ENCODE data around the gene ADGRD1.

Gene ADGRD1

DNA sequence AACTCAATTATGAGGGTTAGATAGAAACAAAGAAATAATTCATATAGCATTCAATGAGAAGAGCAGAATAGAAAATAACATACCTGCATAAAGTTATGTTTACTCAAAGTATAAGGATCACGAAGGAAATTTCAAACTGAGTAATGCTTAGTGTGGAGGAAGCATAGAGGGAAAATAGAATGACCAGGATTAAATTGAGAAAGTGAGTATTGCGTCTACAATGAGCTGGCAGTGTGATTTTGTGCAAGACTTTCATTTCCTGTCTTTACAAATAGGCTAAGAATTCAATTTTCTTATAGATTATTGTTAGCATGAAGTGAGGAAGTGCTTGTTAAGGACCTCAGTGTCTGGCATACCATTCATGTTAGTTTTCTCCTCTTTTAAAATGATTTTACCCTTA, 12.0 kb downstream of the ADGRD1 start:
- no peak for DNase-seq (ENCODE audit: low read depth in 2 of 3, low spot score in 1 of 3)

DNA sequence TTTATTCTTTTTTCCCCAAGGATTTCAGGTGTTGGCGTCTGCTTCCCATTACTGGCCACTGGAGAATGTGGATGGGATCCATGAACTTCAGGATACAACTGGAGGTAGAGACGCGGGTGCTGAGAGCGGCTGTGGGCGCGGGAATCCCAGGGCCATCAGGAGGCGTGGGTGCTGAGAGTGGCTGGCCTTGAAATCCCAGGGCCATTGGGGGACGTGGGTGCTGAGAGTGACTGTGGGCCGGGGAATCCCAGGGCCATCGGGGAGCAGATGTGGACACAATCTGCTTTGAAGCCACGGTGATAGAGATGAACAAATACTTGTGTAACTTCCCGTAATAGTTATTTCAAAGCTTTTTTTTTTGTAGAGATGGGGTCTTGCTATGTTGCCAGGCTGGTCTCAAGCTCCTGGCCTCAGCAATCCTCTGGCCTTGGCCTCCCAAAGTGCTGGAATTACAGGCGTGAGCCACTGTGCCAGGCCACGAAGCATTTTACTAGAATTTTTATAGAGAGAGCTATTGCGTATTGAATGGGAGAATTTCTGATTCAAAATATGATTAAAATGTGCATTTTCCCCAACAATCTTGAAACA, 12.8 kb downstream of the ADGRD1 start:
- no peak for DNase-seq (ENCODE audit: low read depth in 2 of 3, low spot score in 1 of 3)

DNA sequence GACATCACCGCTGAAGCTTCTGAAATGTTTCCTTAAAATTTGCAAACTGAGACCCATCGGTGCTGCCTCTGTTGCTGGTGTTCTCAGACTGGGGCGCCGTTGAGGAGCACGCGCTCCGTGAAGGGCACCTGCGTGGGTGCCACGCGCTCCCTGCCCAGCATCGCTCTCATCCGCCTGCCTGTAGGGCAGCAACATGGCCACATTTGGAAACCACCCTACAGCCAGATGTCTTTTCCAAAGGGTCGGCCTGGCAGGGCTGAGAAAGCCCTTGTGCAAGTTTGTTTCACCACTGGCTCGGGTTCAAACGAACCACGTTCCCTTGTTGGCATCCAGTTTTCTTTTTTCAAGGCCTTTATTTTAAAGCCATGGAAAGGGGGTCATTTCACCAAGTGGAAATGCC, 13.9 kb downstream of the ADGRD1 start:
- DNase-seq (ENCODE audit: low read depth in 2 of 3, low spot score in 1 of 3), result no peak

DNA sequence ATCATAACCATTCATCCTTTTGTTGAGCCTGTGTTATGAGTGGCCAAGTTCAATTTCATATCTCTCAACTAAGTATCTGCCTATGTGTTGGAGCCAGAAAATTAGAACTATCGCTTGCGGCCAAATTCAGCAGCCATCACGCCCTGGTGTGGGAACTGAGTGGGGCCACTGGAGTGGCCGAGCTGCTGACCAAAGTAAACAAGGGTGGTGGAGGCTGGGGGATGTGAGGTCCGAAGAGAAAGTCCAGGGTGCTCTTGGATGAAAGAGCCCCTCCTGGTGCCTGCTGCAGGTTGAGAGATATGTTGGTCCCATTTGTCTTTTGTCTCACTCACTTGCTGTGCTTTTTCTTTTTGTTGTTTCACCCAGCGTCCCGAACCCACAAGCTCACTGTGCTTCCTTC, 14.9 kb downstream of the ADGRD1 start:
- DNase-seq (ENCODE audit: low read depth in 2 of 3, low spot score in 1 of 3), result no peak

DNA sequence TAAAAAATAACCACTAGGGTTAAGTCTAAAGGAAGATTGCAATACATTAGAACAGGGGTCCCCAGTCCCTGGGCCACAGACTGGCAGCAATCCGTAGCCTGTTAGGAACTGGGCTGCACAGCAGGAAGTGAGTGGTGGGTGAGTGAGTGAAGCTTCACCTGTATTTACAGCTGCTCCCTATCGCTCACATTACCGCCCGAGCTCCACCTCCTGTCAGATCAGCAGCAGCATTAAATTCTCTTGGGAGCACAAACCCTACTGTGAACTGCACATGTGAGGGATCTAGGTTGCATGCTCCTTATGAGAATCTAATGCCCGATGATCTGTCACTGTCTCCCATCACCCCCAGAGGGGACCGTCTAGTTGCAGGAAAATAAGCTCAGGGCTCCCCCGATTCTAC, 15.5 kb downstream of the ADGRD1 start:
- DNase-seq (ENCODE audit: low read depth in 2 of 3, low spot score in 1 of 3), result no peak

DNA sequence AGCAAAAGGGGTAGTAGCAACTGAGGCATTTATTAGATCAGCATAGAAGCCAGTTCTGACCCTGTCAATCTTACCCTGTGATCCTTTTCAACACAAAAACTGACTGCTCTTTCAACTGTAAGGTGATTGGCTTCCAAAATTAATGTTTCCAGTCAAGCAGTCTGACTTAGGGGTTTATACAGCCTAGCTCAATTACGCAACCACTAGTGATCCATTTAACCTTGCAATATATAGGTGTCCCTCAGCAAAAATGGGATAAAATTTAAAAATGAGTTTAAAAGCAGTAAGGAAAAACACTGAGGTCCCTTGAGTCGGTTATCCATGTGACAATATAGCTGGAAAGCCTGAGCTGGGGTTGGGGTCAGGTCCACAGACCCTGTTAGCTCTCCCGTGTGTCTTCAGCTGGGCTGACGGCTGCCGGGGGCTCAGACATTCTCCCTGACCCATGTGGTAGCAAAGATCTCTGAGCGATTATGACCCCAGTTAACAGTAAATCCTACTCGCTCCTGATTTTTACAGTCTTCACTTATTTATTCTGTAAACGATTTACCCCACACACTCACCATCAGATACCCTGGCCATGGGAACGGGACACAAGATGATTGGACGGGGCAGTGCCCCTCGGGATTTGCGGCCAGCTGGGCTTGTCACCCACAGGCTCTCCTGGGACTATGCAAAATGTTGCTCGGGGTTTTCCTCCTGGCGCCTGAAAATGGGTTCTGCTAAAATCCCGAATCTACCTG, 16.6 kb downstream of the ADGRD1 start:
- DNase-seq (ENCODE audit: low read depth in 2 of 3, low spot score in 1 of 3), result no peak

DNA sequence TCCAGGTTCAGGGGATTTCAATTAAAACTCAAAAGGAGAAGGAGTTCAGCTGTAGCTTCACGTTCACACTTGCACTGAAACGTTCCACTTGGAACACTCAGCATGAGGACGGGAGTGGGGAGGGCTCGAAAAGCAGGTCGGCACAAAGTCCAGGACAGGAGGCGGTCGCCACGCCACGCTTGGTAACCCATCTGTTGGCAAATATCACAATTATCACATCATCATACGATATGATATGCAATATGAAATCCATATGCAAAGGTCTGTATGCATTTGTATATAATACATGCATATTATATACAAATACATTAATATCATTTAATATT, 17.2 kb downstream of the ADGRD1 start:
- no peak for DNase-seq (ENCODE audit: low read depth in 2 of 3, low spot score in 1 of 3)

DNA sequence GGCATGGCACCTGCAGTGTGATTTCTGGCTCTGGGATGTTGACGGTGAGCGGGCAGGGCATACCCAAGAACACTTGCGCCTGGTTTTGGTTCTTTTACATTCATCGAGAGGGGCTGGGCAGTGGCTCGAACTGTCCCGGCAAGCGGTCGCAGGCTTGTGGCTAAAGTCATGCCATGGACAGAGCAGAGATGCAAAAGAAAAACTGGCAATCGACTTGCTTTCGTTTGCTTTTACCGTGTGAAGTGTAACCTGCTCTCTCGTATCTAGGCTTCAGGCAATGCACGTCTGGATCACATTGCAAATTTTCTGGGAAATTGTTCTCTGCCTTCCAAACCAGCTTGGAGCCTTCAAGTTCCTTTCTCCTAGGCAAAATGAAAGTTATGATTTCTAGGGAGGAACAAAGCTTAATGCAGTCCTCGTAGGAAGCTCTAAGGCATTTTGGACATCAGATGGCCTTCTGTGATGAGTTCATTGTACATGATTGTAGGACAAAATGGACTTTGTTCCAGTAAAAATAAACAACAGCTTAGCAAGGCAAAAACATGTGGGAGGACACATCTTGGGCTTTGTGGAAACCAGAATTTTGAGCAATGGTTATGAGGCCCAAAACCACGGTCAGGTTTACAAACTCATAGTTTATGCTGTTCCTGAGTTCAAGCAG, 18.3 kb downstream of the ADGRD1 start:
- DNase-seq (ENCODE audit: low read depth in 2 of 3, low spot score in 1 of 3), result no peak

DNA sequence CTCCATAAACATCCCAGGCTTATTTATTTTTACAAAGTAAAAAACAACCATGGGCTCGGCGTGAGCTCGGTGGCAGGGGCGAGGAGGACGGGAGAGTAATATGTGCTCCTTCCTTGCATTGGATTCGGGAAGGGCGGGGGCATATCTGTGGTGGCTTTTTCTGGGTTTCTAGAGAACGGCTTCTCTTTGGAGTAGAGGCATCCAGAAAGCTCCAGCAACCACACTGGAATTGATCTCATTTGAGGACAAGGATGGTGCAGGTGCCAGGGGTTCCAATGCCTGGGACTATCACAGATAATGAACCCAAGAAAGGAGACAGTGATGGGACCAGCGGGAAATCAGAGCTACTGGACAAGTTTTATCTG, 18.9 kb downstream of the ADGRD1 start:
- no peak for DNase-seq (ENCODE audit: low read depth in 2 of 3, low spot score in 1 of 3)

DNA sequence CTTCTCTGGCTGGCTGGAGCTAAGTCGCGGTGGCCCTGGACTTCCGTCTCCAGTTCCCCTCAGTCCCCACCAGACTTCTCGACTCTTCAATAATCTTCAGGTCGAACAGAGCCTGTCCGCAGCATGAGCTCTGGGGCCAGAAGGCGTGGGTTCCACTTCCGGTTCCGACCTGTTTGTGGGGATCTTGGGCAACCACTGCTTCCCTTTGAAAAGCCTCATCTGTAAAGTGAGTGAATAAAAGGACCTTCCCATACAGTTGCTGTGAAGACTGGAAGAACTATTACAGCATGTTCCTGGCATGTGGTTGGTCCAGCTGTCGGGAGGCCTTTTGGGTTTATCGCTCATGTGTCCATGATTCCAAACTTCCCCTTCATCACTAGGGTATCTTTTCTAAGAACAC, 19.4 kb downstream of the ADGRD1 start:
- DNase-seq (ENCODE audit: low read depth in 2 of 3, low spot score in 1 of 3), result no peak

DNA sequence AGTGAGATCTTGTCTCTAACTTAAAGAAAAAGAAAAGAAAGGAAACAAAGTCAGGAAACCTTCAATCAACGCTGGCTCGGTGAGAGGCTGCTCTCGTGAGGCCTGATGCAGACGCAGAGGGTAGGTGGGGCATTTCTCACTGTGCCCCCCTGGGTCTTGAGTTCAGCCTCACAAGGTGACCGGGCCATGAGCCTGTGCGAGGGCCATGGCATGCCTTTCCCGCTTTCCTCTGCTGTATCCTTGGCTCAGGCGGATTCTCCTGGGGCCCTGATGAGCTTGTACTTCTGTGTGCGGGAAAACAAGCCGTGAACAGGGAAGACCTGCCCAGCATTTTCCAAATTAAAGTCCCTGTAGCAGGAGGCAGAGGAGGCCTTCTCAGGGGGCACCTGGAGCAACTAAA, 20.2 kb downstream of the ADGRD1 start:
- no peak for DNase-seq (ENCODE audit: low read depth in 2 of 3, low spot score in 1 of 3)

DNA sequence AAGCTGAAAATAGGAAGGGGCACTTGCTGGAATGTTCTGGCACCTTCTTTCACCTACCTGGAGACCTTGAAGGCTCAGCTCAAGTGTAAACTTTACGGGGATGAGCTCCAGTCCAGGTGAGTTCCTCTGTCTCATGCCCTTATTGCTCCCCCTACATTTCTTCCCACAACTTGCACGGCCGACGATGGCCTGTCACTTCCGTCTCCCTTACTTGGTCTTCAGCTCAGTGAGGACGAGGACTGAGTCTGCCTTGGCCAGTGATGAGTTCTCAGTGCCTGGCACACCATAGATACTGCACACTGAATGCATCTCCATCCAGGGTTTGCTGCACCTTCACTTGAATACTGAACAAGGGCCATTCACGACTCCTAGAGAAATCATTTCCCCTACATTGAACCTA, 21.4 kb downstream of the ADGRD1 start:
- DNase-seq (ENCODE audit: low read depth in 2 of 3, low spot score in 1 of 3), result no peak

DNA sequence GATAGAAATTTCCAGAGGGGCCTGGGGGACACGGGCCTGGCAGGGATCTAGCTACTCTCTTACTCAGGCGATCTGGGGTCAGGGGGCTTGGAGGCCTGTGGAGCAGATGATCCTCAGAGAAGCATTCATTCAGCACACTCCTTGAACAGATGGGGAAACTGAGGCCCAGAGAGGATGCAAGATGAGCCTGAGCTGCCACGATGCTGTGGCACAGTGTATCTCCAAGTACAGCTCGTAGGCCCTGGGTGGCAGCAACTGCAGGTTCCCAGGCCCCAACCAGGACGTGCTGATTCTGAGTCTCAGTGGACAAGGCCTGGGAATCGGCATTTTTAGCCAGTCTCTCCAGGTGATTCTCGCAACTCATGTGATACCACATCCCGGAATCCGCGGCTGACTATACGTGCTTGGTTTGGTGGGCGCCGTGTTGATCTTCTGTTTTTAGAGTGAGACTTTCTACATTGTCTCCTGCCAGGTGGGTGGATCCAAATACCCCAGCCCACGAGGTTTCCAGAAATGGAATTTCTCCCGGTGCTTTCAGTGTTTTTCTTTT, 22.5 kb downstream of the ADGRD1 start:
- no peak for DNase-seq (ENCODE audit: low read depth in 2 of 3, low spot score in 1 of 3)

DNA sequence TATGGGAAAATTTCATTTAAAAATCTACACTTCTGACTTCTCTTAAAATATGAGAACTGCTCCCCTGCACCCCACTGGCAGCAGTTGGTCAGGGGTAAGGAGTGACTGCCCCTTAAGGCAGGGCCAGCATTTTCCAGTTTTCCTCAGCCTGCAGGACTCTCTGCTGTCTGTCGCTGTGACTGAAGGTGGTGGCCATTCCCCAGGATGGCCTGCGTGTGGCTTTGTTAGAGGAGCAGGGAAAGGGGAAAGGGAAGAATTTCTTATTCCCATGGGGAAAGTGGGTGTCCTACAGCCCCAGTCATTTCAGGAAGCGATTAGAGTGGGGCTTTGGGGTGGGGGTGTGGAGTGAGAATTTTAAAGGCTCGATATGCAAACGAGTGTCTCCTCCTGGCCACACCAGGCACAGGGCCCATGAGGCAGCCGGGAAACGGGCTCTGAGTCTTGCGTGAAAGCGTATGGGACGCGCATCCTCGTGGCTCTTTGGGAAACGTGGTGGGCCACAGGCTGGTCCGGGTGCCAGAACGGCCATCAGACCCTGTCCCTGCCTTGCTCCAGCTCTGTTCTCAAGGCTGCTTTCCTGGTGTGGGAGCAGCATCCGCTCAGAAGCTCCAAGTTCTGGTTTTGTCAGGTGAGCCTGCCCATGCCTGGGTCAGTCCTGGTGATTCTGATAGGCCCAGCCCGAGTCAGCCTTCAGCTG, 23.5 kb downstream of the ADGRD1 start:
- DNase-seq (ENCODE audit: low read depth in 2 of 3, low spot score in 1 of 3), result no peak

DNA sequence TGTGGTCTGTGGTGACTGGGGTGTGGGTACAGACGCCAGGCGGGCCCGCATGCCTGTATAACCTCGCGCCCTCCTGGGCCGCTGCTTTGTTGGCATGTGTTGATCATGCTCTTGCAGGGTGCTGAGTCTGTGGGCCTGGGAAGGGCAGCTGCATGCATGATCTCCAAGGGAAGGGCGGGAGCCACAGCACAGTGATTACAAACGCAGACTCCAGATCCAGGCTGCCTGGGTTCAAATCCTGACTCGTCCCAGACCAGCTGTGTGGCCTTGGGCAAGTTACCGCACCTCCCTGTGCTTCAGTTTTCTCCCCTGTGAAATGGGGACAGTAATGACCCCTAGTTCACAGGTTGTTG, 24.0 kb downstream of the ADGRD1 start:
- DNase-seq (ENCODE audit: low read depth in 2 of 3, low spot score in 1 of 3), result no peak

DNA sequence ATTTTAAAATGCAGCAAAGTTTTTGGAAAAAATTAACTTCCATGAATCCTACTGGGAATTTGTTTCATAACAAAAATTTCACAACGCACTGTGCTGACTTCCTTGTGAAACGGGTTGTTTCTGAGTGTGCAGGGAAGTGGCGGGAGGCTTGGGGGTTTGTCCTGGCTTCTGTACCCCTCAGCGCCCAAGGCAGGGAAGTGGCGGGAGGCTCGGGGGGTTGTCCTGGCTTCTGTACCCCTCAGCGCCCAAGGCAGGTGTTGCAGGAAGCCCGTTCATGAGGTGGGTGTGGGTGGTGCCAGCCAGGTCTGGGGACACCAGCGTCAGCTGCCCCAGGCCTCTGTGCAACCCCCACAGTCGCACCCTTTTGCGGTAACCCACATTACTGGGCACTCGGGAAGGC, 25.1 kb downstream of the ADGRD1 start:
- no peak for DNase-seq (ENCODE audit: low read depth in 2 of 3, low spot score in 1 of 3)

DNA sequence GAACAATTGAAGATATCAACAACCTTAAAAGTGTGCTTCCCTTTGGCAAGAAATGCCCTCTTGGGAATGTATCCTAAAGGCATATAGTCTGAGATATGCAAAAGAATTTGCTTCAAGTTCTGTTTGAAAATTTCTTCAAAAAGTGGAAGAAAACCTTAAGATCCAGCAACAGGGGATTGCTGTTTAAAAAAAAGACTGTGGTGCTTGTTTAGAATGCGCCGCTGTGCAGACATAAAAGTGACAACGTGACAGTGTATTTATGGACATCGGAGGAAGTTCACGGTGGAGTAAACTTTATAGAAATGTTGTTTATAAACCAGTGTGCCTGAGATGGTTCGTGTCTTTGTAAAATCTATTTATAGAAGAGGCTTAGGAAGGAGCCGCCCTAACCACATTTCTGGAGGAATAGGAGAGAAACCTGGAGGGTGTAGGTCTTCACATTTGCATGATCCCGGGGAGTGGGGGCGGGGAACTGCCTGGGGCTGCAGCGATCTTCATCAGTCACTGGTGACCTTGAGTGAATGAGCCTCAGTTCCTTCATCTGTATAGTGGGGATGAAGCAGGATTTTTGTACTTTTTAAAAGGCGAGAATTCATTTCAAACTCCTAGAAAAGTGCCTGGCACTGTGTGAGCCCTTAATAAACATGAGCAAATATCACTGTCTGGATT, 27.5 kb downstream of the ADGRD1 start:
- DNase-seq (ENCODE audit: low read depth in 2 of 3, low spot score in 1 of 3), result no peak

DNA sequence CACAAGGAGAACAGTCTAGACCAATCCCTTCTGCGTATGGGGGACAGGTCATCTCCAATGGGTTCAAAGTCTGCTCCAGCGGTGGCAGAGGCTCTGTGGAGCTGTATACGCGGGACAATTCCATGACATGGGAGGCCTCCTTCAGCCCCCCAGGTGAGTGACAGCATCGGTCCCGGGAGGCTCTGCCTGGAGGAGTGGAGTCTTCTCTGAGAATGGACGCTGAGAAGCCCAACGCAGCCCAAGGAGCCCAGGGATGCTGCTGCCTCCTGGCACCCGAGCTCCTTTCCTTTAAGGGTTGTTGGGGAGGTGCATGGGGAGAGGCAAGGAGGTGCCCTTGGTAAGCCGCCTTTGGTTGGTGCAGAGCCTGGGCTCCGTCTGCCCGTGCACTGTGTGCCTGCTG, 28.2 kb downstream of the ADGRD1 start:
- no peak for DNase-seq (ENCODE audit: low read depth in 2 of 3, low spot score in 1 of 3)

DNA sequence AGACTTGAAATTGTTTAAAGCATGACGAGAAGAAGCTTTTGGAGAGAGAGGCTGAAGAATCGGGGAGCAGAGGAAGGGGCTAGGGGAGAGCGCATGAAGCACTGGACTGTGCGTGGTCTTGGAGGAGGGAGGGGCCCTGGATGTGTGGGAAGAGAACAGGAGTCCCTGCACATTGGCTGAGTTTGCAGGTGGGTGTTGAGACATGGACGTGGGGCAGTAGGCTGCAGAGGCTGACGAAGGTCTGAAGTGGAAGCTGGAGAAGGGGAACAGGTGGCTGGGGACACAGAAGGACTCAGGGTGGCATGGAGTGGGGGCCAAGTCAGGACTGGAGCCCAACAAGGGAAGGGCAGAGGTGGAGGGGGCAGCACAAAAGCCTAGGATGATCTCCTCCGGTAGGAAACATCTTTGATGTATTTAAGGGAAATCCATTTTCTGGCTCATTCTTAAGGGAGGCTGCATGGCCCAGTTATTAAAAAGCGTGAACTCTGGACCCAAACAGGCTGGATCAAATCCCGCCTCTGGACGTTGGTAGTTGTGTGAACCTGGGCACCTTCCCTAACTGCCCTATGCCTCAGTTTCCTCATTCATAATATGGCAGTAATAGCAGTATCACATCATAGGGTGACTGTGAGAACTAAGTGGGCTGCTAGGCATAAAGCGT, 29.0 kb downstream of the ADGRD1 start:
- DNase-seq (ENCODE audit: low read depth in 2 of 3, low spot score in 1 of 3), result no peak

DNA sequence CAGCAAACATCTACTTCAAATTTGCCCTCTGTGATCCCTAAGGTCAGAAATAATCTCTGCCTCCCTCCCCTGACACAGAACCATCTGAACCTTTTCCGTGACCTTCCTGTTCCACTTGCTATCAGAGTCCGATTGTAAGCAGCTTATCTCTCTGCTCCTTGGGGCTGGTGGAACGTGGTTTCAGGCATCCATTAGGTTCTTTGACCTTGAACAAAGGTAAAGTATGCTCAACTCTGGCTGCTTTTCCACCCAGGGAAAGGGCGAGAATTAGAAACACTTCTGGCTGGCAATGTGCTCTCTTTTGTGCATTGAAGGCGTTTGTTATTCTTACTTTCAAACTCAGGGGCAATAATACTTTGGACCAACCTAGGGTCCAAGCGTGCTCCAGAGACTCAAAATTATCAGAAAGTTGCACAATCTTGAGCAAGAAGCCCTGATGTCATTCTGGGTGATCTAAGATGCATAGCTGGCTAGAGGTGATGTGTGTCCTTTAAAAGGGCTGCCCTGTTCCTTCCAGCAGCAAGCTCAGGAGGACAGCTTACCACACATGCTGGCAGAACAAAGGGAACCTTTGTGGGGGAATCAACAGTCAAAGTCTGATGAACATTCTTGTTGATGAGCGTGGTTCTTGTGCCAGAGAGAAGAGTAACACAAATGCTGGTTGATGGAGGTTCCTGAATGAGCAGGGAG, 29.8 kb downstream of the ADGRD1 start:
- DNase-seq (ENCODE audit: low read depth in 2 of 3, low spot score in 1 of 3), result no peak

Measured in stimulated activated CD4-positive, alpha-beta T cell treated with anti-CD3 and anti-CD28 coated beads, Interleukin-12 subunit alpha, Interleukin-12 subunit beta, amount 100 ng/mL, for 48 hours (primary cell).